Activated naive CD8-positive, alpha-beta T cell treated with anti-CD3 and anti-CD28 coated beads, Interleukin-2, amount 50 U/mL, for 16 hours (primary cell): ENCODE data around the gene SEPTIN8.

Source experiments
- DNase-seq: peaks from one replicate; pipeline ENCODE4 v3.0.0-alpha.2; 2020; ENCODE audit warnings: low read depth, low spot score

Gene SEPTIN8

GRCh38 chr5:132708645-132709044 is 68.4 kb downstream of the SEPTIN8 start:
- no peak for DNase-seq

GRCh38 chr5:132704875-132705274 is 72.2 kb downstream of the SEPTIN8 start:
- no peak for DNase-seq
